Ramos (cell line): Measurements from ENCODE around the gene NUP98.
"Not testable (repeated sequence)": the region's sequence is repeated elsewhere in the genome, so short reads cannot be mapped to it uniquely, and the experiment has no call there.

Source experiments
- in situ Hi-C: fragments of 300-500 bp; cut with MboI; formaldehyde crosslinking; loops from one replicate; pipeline ENCODE4 v1.14.3; 2022; ENCODE audit warnings: low sequenced_read_pairs; ENCODE audit not compliant: unreplicated experiment

NUP98 gene

DNA sequence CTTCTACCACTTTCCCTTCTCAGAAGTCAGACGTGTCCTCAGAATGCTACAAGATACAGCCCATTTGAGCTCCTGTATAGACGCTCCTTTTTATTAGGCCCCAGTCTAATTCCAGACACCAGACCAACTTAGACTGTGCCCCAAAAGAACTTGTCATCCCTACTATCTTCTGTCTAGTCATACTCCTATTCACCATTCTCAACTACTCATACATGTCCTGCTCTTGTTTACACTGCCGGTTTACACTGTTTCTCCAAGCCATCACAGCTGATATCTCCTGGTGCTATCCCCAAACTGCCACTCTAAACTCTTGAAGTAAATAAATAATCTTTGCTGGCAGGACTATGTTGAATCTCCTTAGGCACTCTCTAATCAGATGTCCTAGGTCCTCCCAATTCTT, 144.8 kb downstream of the NUP98 start:
- in situ Hi-C loops: not testable (repeated sequence)

DNA sequence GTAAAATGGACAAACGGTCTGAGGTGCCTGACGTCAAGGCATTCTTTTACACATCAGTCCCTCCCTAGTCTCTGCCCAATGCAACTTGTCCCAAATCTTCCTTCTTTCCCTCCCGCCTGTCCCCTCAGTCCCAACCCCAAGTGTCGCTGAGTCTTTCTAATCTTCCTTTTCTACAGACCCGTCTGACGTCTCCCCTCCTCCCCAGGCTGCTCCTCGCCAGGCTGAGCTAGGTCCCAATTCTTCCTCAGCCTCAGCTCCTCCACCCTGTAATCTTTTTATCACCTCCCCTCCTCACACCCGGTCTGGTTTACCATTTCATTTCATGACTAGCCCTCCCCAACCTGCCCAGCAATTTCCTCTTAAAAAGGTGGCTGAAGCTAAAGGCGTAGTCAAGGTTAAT, 148.0 kb downstream of the NUP98 start:
- in situ Hi-C loops: not testable (repeated sequence)

DNA sequence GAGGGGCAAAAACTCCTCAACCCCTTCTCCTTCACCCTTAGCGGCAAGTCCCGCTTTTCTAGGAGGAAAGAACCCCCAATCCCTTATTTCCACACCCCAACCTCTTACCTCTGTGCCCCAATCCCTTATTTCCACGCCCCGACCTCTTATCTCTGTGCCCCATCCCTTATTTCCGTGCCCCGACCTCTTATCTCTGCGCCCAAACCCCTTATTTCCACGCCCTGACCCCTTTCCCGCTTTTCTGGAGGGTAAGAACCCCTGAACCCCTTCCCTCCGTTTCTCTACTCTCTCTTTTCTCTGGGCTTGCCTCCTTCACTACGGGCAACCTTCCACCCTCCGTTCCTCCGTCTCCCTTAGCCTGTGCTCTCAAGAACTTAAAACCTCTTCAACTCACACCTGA, 148.5 kb downstream of the NUP98 start:
- in situ Hi-C loops: not testable (repeated sequence)

DNA sequence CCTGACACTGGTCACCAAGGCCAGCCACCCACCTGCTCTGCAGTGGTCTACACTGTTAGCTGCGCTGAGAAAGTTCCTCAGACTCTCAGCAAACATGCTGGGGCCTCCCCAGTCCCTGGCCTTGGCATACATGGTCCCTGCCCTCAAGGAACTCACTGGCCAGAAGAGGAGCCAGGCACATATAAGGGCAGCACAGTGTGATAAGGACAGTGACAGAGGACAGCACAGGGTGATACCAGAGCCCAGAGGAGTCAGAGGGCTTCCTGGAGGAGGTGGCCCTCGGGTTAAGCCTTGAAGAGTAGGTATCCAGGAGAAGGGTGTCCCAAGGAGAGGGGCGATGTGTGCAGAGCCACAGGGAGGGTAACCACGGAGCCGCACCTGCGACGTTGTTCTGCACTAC, 151.8 kb downstream of the NUP98 start:
- in situ Hi-C loops: no loop called here

DNA sequence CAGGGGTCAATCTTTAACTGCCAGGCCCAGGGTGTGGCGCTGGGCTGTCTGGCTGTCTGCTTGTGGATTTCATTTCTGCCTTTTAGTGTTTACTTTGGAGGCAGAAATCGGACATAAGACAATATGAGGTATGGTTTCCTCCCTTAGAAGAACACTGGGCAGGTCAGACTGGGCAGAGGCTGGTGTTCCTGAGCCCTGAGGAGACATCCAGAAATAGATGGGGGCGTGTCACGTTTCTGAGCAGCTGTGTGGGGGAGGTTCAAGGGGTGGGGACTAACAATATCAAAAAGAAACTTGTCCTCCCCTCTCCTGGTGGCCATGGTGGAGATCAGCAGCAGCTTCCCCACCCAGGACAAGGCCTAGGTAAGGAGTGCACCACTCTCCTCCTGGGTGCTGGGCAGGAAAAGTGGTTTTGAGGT, 152.5 kb downstream of the NUP98 start, which contains the start of gene ART1:
TSS of gene ART1 (plus strand) at position 312 of the 419 bp plus-strand sequence. CDS start 14,086 bp downstream, outside the sequence.
- in situ Hi-C loops: no loop called here

DNA sequence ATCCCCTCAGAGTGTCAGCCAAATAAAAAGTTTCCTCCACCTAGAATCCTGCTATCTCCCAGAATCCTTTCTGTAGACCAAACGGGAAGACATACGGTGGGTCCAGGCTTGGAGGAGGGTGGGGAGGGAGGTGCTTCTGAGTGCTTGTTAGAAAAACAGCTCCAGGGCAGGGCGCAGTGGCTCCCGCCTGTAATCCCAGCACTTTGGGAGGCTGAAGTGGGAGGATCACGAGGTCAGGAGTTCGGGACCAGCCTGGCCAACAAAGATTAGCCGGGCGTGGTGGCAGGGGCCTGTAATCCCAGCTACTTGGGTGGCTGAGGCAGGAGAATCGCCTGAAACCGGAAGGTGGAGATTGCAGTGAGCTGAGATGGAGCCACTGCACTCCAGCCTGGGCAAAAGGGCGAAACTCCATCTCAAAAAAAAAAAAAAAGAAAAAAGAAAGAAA, 154.2 kb downstream of the NUP98 start:
- in situ Hi-C loops: not testable (repeated sequence)

DNA sequence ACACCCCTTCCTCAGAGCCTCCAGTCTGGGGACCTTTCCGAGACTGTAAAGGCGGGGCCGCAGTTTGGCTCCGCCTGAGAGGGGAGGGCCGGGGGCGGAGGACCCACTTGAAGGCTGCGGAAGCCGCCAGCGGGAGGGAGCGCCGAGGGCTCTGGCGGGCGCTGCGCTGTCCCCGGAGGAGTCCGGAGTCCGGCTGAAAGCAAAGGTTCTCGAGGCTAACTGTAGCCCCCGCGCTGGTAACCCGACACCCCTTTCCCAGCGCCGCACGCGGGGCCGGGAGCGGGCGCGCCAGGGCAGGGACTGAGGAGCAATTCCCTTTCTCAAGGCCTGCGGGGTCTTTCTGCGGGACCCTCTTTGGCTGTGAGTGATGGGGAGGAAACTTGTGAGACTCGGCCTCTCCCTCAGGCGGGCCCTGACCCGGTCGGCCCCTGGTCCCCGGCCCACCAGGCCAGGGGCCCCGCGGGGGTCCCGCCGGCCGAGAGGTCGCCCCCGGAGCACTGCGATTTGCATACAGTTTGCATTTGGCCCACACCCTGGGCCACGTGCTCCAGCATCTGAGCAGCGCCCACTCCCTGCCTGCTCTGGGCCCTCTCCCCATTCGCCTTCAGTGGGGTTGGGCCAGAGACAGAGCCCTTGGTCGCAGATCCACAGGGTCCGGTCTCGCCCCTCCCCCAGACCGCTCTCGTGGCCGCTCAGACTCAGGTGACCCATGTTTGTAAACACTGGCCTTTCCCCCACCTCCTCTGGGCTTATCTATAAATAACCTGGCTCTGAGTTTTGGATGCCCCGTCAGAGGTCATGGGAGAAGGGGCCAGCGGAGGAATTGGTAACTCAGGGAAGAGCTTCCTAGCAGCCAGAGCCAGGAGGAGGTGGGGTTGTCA, 155.0 kb downstream of the NUP98 start:
- in situ Hi-C loops: no loop called here

DNA sequence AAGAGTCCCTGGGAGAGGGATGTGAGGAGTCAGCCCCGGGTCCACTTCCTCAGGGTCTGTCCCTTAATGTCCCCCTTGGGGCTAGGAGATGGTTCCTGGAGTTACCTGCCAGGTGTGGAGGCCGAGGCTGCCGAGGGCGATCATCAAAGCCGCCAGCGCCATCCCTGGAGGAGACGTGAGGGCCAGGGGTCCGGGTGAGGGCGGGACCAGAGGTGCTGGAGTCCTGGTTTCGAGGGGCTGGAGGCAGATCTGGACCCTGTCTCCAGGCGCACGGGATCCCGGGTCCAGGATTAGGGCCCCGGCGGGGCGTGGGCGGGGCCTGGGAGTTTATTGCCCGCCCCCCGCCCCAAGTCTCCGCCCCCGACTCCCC, 155.7 kb downstream of the NUP98 start, which contains the start of gene ART5:
TSS of gene ART5 (minus strand) at position 292 of the 370 bp plus-strand sequence. CDS start at position 162, 130 bp downstream.
- in situ Hi-C loops: no loop called here

DNA sequence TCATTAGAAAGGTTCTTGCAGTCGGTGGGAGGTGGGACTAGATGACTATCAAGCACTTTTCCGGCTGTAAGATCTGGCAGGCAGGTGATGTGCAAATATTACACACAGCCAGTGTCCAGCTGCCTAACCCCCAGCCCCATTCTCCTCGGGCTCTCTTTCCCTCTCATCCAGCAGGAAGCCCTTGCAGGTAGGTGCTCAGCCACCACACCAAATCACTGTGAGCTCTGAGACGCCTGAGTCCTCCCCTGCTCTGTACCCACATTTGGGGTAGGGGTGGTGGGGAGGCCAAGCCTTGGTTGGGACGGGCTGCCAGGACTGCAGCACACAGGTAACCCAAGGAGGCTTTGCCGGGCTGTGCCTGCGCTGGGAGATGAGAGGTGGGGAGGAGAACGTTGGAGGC, 156.2 kb downstream of the NUP98 start:
- in situ Hi-C loops: no loop called here

DNA sequence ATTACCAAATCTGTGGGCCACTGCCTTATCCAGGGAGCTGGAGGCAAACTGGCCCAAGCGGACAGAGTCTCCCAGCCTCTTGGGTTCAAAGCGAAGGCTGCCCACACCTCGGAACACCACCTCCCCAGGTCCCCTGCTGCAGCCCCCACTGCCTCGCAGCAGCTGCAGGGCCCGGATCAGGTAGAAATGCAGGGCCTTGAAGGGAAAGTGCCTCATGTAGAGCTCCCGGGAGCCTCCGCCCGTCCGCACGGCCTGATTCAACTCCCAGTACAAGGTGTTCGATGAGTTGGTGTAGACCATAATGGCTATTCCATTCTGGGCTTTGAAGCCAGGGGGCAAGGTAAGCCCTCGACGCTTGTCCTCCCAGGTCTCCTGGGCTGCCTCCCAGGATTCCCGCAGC, 157.5 kb downstream of the NUP98 start:
- in situ Hi-C loops: no loop called here

DNA sequence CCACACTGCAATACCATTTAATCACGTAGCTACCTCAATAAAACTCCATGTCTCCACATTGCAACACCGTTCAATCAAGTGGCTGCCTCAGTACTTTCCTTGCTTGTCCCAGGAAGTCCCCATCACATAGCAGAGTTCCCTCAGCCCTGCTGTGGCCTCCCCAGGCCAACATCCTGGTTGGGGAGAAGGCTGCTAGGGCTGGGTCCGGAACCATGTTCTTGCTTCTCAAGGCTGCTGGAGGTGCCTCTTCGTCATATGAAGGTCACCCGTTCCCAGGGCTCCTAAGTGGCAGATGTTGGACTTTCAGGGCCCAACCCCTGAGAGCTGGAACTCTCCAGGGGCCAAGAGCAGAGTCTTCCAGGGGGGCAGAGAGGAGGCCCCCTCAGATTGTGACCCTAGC, 158.8 kb downstream of the NUP98 start:
- in situ Hi-C loops: no loop called here

DNA sequence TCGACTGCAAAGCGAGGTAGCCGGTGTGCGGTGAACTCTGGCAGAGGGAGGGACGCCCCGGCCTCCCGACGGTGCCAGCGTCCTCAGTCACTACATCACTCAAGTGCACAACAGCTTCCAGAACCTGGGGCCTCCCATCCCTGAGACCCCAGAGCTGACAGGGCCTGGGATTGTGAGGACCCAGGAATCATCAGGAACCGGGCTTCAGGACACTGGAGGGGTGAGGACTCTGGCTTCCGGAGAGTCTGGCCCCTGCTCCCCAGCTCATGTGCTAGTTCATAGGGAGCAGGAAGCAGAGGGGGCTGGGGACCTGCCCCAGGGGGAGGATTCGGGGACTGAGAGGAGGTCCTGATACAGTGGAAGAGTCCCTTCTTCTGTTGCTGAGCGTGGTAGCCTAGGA, 160.2 kb downstream of the NUP98 start:
- in situ Hi-C loops: no loop called here

DNA sequence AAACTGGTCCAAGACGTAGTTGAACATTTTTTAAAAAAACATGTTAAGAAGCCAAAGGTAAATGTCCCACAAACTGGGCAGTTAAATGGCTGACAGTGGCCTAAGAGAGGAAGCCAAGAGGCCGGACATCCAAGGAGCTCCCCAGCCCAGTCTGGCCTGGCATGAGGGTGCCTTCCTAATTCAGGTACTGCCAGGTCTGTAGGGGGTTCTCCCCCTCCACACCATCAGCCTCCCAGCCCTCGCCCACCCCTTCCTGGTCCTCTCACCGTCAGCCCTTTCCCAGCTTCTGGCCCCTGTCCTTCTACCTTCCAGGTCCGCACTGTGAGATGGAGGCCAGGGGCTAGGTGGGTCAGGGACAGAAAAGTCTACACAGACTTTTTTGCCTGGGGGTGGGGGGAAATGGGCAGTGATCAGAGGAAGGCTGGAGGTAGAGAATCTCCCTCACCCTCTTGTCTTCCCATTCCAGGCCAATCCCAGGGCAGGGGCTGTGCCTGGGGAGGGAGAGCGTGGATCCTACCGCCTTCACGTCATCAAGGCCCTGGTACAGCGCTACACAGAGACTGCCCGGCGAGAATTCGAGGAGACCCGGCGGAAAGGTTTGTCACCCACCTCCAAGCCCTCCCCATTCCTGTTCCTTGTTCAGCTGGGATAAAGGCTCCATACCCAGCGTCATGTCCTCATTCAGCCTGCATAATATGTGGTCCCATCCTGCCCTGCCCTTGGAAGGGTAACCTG, 161.5 kb downstream of the NUP98 start:
- in situ Hi-C loops: no loop called here

DNA sequence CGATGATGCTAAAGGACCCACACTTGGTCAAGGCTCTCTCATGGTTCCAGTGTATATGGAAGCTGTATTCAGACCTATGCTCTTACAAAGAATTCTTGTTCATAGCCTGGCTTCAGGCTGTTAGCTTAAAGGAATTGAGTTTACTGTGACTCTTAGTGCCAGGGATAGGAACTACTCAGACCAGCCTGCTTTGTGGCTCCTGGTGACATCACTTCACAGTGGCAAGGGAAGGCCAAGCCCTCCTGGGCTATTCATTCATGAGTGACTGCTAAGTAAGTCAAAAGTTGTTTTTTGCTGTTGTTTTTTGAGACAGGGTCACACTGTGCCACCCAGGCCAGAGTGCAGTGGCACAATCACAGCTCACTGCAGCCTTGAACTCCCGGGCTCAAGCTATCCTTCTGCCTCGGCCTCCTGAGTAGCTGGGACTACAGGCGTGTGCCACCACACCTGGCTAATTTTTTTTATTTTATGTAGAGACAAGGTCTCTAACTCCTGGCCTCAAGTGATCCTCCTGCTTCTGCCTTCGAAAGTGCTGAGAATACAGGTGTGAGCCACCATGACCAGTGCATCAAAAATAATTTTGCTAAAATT, 165.2 kb downstream of the NUP98 start:
- in situ Hi-C loops: no loop called here

DNA sequence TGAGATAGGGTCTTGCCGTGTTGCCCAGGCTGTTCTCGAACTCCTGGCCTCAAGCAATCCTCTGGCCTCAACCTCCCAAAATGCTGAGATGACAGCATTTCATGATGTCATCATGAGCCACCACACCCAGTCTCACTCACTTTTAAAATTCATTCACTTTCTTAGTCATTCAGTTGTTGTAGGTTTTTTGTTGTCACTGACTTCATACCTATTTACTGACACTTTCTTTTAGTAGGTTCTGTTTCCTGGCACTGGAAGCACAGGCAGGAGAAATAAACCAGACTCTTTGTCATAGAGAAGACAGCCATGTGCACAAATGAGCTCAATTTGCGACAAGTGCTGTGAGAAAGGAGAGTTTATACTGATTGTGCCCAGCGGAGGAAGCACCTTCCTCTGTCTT, 166.0 kb downstream of the NUP98 start:
- in situ Hi-C loops: no loop called here

DNA sequence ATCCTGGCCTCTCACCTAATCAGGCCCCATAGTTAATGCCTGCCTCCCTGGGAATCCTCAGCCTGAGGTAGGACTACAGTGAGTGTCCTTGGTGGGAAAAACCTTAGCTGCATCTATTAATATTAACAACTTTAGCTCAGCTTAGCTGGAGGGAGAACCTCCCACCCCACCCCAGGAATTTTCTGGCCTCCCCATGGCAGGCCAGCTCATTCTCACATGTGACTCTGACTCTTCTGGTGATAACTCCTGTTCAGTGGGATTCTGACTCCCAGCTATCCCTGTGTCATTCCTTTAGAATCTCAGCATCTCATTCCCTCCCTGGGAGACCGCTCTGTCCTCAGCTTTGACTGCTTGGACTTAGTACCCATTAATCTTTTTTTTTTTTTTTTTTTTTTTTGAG, 170.1 kb downstream of the NUP98 start:
- in situ Hi-C loops: no loop called here

DNA sequence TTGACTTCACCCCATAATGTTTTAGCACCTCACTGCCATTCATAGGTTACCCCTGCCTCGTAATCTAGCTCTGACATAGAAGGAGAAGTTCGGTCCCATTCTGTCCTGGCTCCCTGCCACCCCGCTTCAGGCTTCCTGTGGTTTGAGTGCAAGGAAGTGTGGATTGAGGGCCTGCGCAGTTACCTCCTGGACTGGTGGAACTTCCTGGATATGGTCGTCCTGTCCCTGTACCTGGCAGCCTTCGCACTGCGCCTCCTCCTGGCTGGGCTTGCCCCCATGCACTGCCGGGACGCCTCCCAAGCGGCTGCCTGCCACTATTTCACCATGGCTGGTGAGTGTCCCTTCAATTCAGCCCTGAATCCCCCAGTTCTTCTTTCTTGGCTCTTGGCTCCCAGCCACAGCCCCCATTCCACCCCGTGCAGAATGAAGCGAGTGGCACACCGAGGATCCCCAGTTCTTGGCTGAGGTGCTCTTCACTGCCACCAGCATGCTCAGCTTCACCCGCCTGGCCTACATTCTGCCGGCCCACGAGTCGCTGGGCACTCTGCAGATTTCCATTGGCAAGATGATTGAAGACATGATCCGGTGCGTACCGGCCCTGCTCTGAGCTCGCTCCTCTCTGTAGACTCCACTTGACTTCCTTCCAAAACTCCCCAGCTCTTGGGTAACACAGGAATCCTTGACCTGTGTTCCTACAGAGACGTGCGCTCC, 170.9 kb downstream of the NUP98 start:
- in situ Hi-C loops: no loop called here
